ENCODE results near the gene AQP3.

- no peak for TF ChIP-seq CTCF (conservative IDR thresholded peaks at IDR 0.05; ENCODE audit: low read length)
- TF ChIP-seq EZH2phosphoT487 (IDR thresholded peaks at IDR 0.05; ENCODE audit: borderline replicate concordance, low read depth, low read length) = no peak
Observed at GRCh38 chr9:33480976-33481375, 33.6 kb upstream of the AQP3 start.

All from OCI-LY7 (cell line).